ENCODE results near the gene ANXA8.

- no peak for TF ChIP-seq CTCF (IDR thresholded peaks at IDR 0.05)
- TF ChIP-seq POLR2A (IDR thresholded peaks at IDR 0.05): no peak
Measured at GRCh38 chr10:47424231-47424630, 59.7 kb downstream of the ANXA8 start.

All from esophagus squamous epithelium (tissue), 4 donors.